ENCODE results near the gene PCID2. TPM values are rescaled to one million over a fixed set of nuclear protein-coding genes. Genes with fewer than 3 reads are reported as not detected.

PCID2 gene
- total RNA-seq, 2 experiments from 2014 or later: 66.7 to 72.8 TPM

GRCh38 chr13:113232208-113233003 lies 23.9 kb upstream of the PCID2 start:
- H3K27me3 Mint-ChIP-seq: no peaks in the 10 kb centered on the region
- ATAC-seq (no peak), DNase-seq (no peak)
- H3K36me3 Mint-ChIP-seq (ENCODE audit: low read depth): peaks cover 32% of the 10 kb centered on the region
- POLR2A ChIA-PET: no interaction called here
- H3K4me1 Mint-ChIP-seq: no peaks in the 10 kb centered on the region
- H3K4me3 Mint-ChIP-seq: no peak overlapping the region
- intact Hi-C loops (cut with DNase I, micrococcal nuclease): no loop called here
- CTCF ChIA-PET: no interaction called here
- no peaks in the 10 kb centered on the region for H3K9me3 Mint-ChIP-seq (ENCODE audit: low read depth)
- H3K27ac Mint-ChIP-seq: no peak overlapping the region

DNA sequence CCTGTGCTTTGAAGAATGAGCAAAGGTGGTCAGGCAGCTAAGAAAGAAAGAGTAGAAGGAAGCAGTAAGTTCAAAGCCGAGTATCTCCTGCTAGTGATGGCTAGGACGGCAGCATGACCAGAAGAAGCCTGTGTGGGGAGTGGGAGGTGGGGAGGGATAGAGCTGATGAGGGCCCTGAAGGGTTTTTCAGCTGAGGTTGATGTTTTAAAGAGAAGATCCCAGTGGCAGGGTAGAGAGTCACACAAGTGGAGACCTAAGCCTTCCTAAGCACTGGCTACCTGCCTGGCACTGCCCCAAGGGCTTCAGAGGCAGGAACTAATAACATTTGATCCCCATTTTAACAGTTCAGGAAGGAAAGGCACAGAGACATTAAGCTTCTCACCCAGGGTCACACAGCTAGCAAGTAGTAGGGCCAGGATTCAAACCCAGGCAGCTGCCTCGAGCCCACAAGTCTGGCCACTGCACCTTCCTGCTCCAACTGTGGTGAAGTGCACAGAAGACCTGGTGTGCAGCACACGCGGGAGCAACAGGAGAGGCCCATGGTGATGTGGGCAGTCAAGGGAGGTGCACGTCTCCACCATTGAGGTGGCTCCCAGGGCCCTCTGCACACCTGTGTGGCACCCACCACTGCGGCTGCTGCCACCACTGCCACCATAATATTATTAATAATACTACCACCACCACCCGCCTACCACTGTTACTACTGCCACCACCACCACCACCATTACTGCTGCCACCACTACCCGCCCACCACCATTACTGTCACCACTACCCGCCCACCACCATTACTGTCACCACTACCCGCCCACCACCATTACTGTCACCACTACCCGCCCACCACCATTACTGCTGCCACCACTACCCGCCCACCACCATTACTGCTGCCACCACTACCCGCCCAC lies 23.1 kb upstream of the PCID2 start:
- Mint-ChIP-seq H3K9me3 (ENCODE audit: low read depth) (no peaks in the 10 kb centered on the region), H3K4me1 (no peaks in the 10 kb centered on the region), H3K4me3 (no peak overlapping the region), H3K27ac (peak overlapping the region; percentile 18), H3K36me3 (ENCODE audit: low read depth) (peaks cover 29% of the 10 kb centered on the region), H3K27me3 (no peaks in the 10 kb centered on the region)
- intact Hi-C loops (cut with DNase I, micrococcal nuclease): no loop called here
- ChIA-PET POLR2A (no interaction called here), CTCF (interaction anchor here (0.8 kb wide), 1 partner anchor 14 kb away, joined by 3 read pairs; no protein-coding TSS in a partner anchor)
- ATAC-seq: peak; percentile 23
- DNase-seq: peak; percentile 31

DNA sequence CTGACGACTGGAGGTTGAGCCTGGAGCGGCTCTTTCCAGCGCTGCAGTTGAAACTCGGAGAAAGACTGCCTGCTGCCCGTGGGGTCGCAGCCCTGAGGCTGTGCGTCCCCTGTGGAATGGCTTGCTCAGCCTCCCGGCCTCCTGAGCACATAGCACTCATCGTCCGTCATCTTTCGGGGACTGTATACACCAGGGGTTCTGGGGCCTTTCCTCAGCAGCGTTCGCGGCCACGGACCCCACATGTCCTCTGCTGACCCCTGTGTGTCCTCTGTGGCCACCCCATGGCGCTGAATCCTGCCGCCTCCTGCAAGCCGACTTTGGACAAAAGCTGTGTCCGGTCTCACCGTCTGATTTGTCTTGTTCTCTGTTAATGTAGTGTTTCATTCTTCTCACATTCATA lies 21.3 kb upstream of the PCID2 start:
- intact Hi-C loops (cut with DNase I, micrococcal nuclease): no loop called here
- ATAC-seq (no peak), DNase-seq (no peak)
- no peak overlapping the region for H3K27ac Mint-ChIP-seq
- H3K9me3 Mint-ChIP-seq (ENCODE audit: low read depth): no peaks in the 10 kb centered on the region
- H3K36me3 Mint-ChIP-seq (ENCODE audit: low read depth): peaks cover 31% of the 10 kb centered on the region
- CTCF ChIA-PET: interaction anchor here (0.7 kb wide), 1 partner anchor 69 kb away, joined by 3 read pairs; no protein-coding TSS in a partner anchor
- POLR2A ChIA-PET: no interaction called here
- no peaks in the 10 kb centered on the region for H3K27me3 Mint-ChIP-seq
- no peak overlapping the region for H3K4me3 Mint-ChIP-seq
- no peaks in the 10 kb centered on the region for H3K4me1 Mint-ChIP-seq

GRCh38 chr13:113229161-113229560 lies 20.7 kb upstream of the PCID2 start:
- H3K36me3 Mint-ChIP-seq (ENCODE audit: low read depth): peaks cover 36% of the 10 kb centered on the region
- no peaks in the 10 kb centered on the region for H3K27me3 Mint-ChIP-seq
- no peak overlapping the region for H3K4me3 Mint-ChIP-seq
- no peaks in the 10 kb centered on the region for H3K4me1 Mint-ChIP-seq
- DNase-seq (no peak), ATAC-seq (no peak)
- H3K9me3 Mint-ChIP-seq (ENCODE audit: low read depth): no peaks in the 10 kb centered on the region
- ChIA-PET CTCF (interaction anchor here (0.6 kb wide), 1 partner anchor 40 kb away, joined by 3 read pairs; no protein-coding TSS in a partner anchor), POLR2A (no interaction called here)
- intact Hi-C loops (cut with DNase I, micrococcal nuclease): no loop called here
- no peak overlapping the region for H3K27ac Mint-ChIP-seq

DNA sequence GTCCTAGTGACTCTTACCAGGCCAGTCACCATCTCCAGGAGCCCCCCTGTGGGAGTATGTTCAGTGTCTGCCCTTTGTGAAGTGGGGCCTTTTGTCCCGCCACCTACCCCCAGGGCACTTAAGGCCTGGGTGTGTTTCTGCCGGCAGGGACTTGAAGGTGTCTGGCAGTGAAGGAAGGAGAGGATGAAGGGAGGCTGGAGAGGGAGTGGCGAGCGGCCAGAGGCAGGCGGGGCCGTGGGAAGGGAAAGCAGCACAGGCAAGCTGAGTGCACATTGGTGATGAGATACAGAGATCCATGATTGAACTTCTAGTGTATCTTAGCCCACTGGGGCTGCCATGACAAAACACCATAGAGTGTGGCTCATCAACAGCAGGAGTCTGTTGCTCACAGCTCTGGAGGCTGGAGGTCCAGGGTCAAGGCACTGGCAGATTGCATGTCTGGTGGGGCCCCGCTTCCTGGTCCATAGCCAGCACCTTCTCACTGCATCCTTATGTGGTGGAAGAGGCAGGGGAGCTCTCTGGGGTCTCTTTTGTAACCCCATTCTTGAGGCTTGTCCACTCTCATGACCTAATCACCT lies 18.5 kb upstream of the PCID2 start:
- ChIA-PET CTCF (no interaction called here), POLR2A (no interaction called here)
- peak overlapping the region; percentile 29 for H3K27ac Mint-ChIP-seq
- no peaks in the 10 kb centered on the region for H3K9me3 Mint-ChIP-seq (ENCODE audit: low read depth)
- DNase-seq (no peak), ATAC-seq (no peak)
- H3K4me1 Mint-ChIP-seq: peaks cover 5% of the 10 kb centered on the region
- peaks cover 43% of the 10 kb centered on the region for H3K36me3 Mint-ChIP-seq (ENCODE audit: low read depth)
- H3K4me3 Mint-ChIP-seq: no peak overlapping the region
- intact Hi-C loops (cut with DNase I, micrococcal nuclease): no loop called here
- no peaks in the 10 kb centered on the region for H3K27me3 Mint-ChIP-seq

- Mint-ChIP-seq H3K36me3 (ENCODE audit: low read depth) (peaks cover 45% of the 10 kb centered on the region), H3K27me3 (no peaks in the 10 kb centered on the region), H3K9me3 (ENCODE audit: low read depth) (no peaks in the 10 kb centered on the region), H3K27ac (no peak overlapping the region), H3K4me3 (no peak overlapping the region), H3K4me1 (peaks cover 6% of the 10 kb centered on the region)
- ATAC-seq: no peak
- CTCF ChIA-PET: no interaction called here
- POLR2A ChIA-PET: interaction anchor here (0.6 kb wide), 1 partner anchor 44 kb away, joined by 4 read pairs; no protein-coding TSS in a partner anchor
- DNase-seq: no peak
- intact Hi-C loops (cut with DNase I, micrococcal nuclease): no loop called here
Observed at GRCh38 chr13:113225515-113225914, 17.0 kb upstream of the PCID2 start.

DNA sequence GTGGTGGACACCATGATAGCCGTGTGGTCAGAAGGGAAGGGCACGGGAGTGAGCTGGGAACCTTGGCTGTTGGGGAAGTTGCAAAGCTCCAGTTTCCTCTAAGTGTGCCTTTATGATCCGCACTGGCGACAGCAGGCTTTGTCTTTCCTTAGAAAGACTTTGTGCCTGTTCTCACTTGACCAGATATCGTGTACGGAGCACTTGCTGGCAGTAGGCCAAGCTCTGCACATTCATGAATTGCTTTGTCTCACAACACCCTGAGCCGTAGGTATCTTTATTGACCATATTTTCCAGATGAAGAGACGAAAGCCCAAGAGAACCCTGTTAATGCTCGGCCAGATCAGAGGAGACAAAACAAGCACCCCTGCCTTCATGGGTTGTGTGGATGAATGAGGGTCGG lies 16.0 kb upstream of the PCID2 start:
- H3K27ac Mint-ChIP-seq: no peak overlapping the region

DNA sequence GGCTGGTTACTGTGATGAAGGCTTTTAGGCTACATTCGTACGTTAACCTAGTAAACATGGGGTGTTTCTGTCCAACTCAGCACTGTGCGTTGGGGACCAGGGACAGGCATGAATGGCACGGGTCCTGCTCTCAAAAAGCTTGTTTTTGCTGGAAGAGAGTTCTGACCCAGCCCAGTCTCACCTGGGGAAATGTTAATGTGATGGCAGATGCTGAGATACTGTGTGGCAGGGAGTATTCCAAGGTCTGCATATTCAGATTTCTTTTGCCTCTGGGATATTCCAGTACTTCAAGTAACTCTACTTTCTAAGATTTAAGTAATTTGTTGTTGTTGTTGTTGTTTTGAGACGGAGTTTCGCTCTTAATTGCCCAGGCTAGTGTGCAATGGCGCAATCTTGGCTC lies 14.6 kb upstream of the PCID2 start:
- ChIA-PET POLR2A (no interaction called here), CTCF (interaction anchor here (1.2 to 1.3 kb wide), 2 partner anchors 13 to 280 kb away, joined by 3 to 4 read pairs; partner anchors contain the start of gene CUL4A)
- H3K27ac Mint-ChIP-seq: no peak overlapping the region
- no peaks in the 10 kb centered on the region for H3K27me3 Mint-ChIP-seq
- peaks cover 11% of the 10 kb centered on the region for H3K4me1 Mint-ChIP-seq
- intact Hi-C loops (cut with DNase I, micrococcal nuclease): no loop called here
- no peak for ATAC-seq
- no peaks in the 10 kb centered on the region for H3K9me3 Mint-ChIP-seq (ENCODE audit: low read depth)
- no peak for DNase-seq
- H3K36me3 Mint-ChIP-seq (ENCODE audit: low read depth): peaks cover 45% of the 10 kb centered on the region
- no peak overlapping the region for H3K4me3 Mint-ChIP-seq

More for the DNA sequence above, 16.0 kb upstream of the PCID2 start:
- CTCF ChIA-PET: no interaction called here
- H3K36me3 Mint-ChIP-seq (ENCODE audit: low read depth): peaks cover 50% of the 10 kb centered on the region
- ATAC-seq: no peak
- H3K27me3 Mint-ChIP-seq: no peaks in the 10 kb centered on the region
- POLR2A ChIA-PET: no interaction called here
- no peak for DNase-seq
- no peak overlapping the region for H3K4me3 Mint-ChIP-seq
- no peaks in the 10 kb centered on the region for H3K9me3 Mint-ChIP-seq (ENCODE audit: low read depth)
- intact Hi-C loops (cut with DNase I, micrococcal nuclease): no loop called here
- H3K4me1 Mint-ChIP-seq: peaks cover 9% of the 10 kb centered on the region

DNA sequence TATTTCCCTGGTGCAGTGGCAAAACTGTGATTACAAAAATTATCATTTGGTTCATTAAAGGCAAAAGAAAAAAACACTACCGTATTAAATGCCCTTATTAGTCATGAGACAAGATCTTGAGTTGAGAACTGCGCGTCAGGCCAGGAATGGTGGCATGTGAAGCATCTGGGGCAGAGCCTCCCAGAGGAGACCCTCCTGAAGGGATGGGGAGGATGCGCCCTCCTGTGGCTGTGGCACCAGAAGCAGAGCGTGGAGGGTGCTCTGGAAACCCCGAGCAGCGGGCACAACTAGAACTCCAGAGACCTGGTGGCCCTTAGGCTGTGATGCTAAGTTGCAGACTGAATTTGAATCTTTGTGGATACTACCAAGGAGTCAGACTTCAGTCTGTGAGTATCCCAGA lies 12.4 kb upstream of the PCID2 start:
- Mint-ChIP-seq H3K4me1 (peaks cover 13% of the 10 kb centered on the region), H3K36me3 (ENCODE audit: low read depth) (peaks cover 35% of the 10 kb centered on the region), H3K27ac (no peak overlapping the region), H3K27me3 (no peaks in the 10 kb centered on the region), H3K9me3 (ENCODE audit: low read depth) (no peaks in the 10 kb centered on the region), H3K4me3 (no peak overlapping the region)
- POLR2A ChIA-PET: no interaction called here
- CTCF ChIA-PET: no interaction called here
- intact Hi-C loops (cut with DNase I, micrococcal nuclease): loop anchor here in 1 of 2 experiments (1.0 kb wide), 1 partner anchor 190 kb away; no protein-coding TSS in a partner anchor
- ATAC-seq (peak; percentile 70), DNase-seq (peak; percentile 36)

DNA sequence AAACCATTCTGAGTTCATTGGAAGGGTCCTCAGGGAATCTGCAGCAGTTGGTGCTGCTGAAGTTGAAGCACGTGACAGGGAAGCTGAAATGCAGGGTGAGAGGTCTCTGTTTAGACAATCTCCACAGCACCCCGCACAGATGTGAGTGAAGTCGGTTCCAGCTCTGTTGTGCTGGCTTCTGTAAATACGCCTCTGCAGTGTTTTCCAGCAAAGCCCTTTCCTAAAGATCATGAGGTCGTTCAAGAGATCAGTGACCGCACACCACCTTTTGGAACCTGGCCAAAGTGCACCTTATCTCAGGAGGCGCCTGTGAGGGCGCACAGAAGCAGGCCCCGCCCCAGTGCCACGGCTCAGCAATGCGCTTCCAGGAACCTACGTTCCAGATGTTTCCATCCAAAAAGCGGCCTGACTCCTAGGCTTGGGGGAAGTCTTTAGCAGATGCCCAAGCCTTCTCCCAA lies 11.7 kb upstream of the PCID2 start:
- Mint-ChIP-seq H3K9me3 (ENCODE audit: low read depth) (no peaks in the 10 kb centered on the region), H3K27ac (no peak overlapping the region), H3K36me3 (ENCODE audit: low read depth) (peaks cover 35% of the 10 kb centered on the region), H3K27me3 (no peaks in the 10 kb centered on the region), H3K4me1 (peaks cover 13% of the 10 kb centered on the region), H3K4me3 (no peak overlapping the region)
- ChIA-PET POLR2A (no interaction called here), CTCF (interaction anchor here (0.6 kb wide), 1 partner anchor 79 kb away, joined by 3 read pairs; no protein-coding TSS in a partner anchor)
- intact Hi-C loops (cut with DNase I, micrococcal nuclease): loop anchor here in 1 of 2 experiments (1.0 kb wide), 1 partner anchor 189 kb away; no protein-coding TSS in a partner anchor
- ATAC-seq: no peak
- DNase-seq: no peak

DNA sequence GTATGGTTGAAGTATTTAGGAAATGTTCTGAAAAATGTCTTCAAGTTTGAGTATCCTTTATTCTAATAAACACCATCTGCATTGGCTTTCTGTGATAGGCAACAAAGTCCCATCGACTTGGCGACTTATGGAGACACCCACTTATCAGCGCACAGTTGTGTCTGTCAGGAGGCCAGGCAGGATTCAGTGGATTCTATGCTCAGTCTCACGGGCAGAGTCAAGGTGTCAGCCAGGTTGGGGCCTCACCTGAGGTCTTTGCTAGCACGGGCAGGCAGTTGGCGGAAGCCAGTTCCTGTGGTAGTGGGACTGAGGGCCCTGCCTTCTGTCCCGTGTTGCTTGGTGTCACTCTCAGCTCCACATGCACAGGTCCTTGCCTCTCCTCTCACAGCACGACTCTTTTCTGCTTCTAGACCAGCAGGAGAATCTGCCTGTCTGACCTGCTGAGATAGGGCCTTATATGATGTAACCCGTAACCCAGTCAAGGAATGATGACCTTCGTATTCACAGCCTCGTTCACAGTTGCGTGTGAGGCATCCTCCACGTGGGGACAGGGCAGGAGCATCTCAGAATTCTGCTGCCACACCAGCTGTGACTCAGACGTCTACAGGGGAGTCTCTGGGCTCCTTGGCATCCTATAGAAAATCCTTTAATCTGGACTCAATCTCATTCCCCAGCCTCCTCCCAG lies 10.9 kb upstream of the PCID2 start:
- intact Hi-C loops (cut with DNase I, micrococcal nuclease): no loop called here
- Mint-ChIP-seq H3K27ac (peak overlapping the region; percentile 37), H3K27me3 (no peaks in the 10 kb centered on the region), H3K36me3 (ENCODE audit: low read depth) (peaks cover 32% of the 10 kb centered on the region), H3K9me3 (ENCODE audit: low read depth) (no peaks in the 10 kb centered on the region), H3K4me1 (peaks cover 13% of the 10 kb centered on the region), H3K4me3 (no peak overlapping the region)
- CTCF ChIA-PET: interaction anchor here (0.6 to 1.2 kb wide), 2 partner anchors 9 to 80 kb away, joined by 3 read pairs; no protein-coding TSS in a partner anchor
- DNase-seq: no peak
- POLR2A ChIA-PET: no interaction called here
- no peak for ATAC-seq
